HCT116 (cell line): ENCODE measurements around the gene RENBP. TPM values are rescaled to one million over a fixed set of nuclear protein-coding genes. Genes with fewer than 3 reads are reported as not detected.

Experiments used
- ATAC-seq: fragments of 200-7000 bp; cut with Tn5 transposase; 2 replicates; pipeline ENCODE4 v1.9.1; 2020; ENCODE audit warnings: mild to moderate bottlenecking, moderate library complexity
- BruUV-seq: library from RNA; stranded (reverse); fragments of 400-500 nt; replicated peaks from 2 replicates; lab custom pipeline; 2021; lab: Mats Ljungman, UMichigan
- CTCF ChIA-PET: fragments of 300-600 bp; sonication (Branson Sonifier 250); formaldehyde crosslinking; loops from one replicate; lab custom pipeline; 2021; ENCODE audit warnings: antibody characterized with exemption; lab: Charles Lee
- POLR2A ChIA-PET: fragments of 300-600, 350-600 bp; sonication (Branson Sonifier 250); formaldehyde crosslinking; loops from one replicate; lab custom pipeline; 2021; ENCODE audit warnings: antibody characterized with exemption; lab: Charles Lee
- RAD21 ChIA-PET, 2 experiments: fragments of 300-600 bp; sonication (Branson Sonifier 250); formaldehyde crosslinking; loops; one replicate each; lab custom pipeline; 2023; ENCODE audit warnings: low total read pairs in 2 of 2; ENCODE audit not compliant: uncharacterized antibody in 2 of 2, unreplicated experiment in 2 of 2, low non-redundant PET in 1 of 2; lab: Charles Lee
- DNase-seq: peaks from one replicate; pipeline ENCODE4 v3.0.0-alpha.2; 2010; ENCODE audit warnings: low read depth, low spot score
- H2AFZ ChIP-seq: fragments of 200-600 bp; shearing (Covaris generic), sonication (generic); 2 replicates; pipeline ENCODE4 v1.6.1; 2017; ENCODE audit warnings: low read depth, mixed run types, mixed read lengths, antibody characterized with exemption, low read length; ENCODE audit not compliant: poor library complexity, severe bottlenecking
- H3K27ac ChIP-seq: 2 replicates; pipeline ENCODE4 v1.5.1; 2012; ENCODE audit warnings: low read depth, low read length
- H3K27me3 ChIP-seq: fragments of 200-600 bp; sonication (generic); 2 replicates; pipeline ENCODE4 v1.6.1; 2016; ENCODE audit warnings: mixed run types, low read length, mixed read lengths; ENCODE audit not compliant: insufficient read depth
- H3K36me3 ChIP-seq, 2 experiments: fragments of 200-500 bp in 1 of 2; fragments of 200-600 bp in 1 of 2; sonication (Bioruptor generic) in 1 of 2; sonication (generic) in 1 of 2; 2 replicates each; pipeline versions ENCODE4 v1.5.1 to v1.6.1; 2014 to 2016; ENCODE audit warnings: low read length in 2 of 2, inconsistent platforms in 1 of 2, mixed read lengths in 1 of 2, mixed run types in 1 of 2; ENCODE audit not compliant: insufficient read depth in 2 of 2, control insufficient read depth in 1 of 2
- H3K4me1 ChIP-seq, 2 experiments: fragments of 200-600 bp in 1 of 2; sonication (generic) in 1 of 2; 2 replicates each; pipeline versions ENCODE4 v1.5.1 to v1.6.1; 2012 to 2017; ENCODE audit warnings: low read length in 2 of 2, inconsistent platforms in 1 of 2, mild to moderate bottlenecking in 1 of 2, mixed read lengths in 1 of 2, mixed run types in 1 of 2, moderate library complexity in 1 of 2; ENCODE audit not compliant: insufficient read depth in 2 of 2, control insufficient read depth in 1 of 2
- H3K4me2 ChIP-seq: fragments of 200-600 bp; sonication (generic); 2 replicates; pipeline ENCODE4 v1.6.1; 2017; ENCODE audit warnings: mixed run types, low read length, mixed read lengths
- H3K4me3 ChIP-seq, 2 experiments: fragments of 200-600 bp in 1 of 2; sonication (generic) in 1 of 2; replicated peaks in 1 of 2; 2 replicates each; pipeline ENCODE4 v1.5.1; 2011 to 2016; ENCODE audit warnings: low read length in 2 of 2, control low read depth in 1 of 2, low read depth in 1 of 2, mild to moderate bottlenecking in 1 of 2, mixed read lengths in 1 of 2, mixed run types in 1 of 2
- H3K79me2 ChIP-seq: fragments of 200-600 bp; sonication (generic); 2 replicates; pipeline ENCODE4 v1.6.1; 2017; ENCODE audit warnings: mild to moderate bottlenecking, mixed run types, low read length, moderate library complexity, mixed read lengths; ENCODE audit not compliant: insufficient read depth
- H3K9ac ChIP-seq: fragments of 200-600 bp; sonication (generic); 2 replicates; pipeline ENCODE4 v1.6.1; 2016; ENCODE audit warnings: low read length, mixed read lengths
- H3K9me2 ChIP-seq: fragments of 200-600 bp; sonication (generic), shearing (Covaris generic); 2 replicates; pipeline ENCODE4 v1.6.1; 2017; ENCODE audit warnings: mixed run types, mild to moderate bottlenecking, moderate library complexity; ENCODE audit not compliant: insufficient read depth
- H3K9me3 ChIP-seq, 2 experiments: fragments of 200-500 bp in 1 of 2; fragments of 200-600 bp in 1 of 2; sonication (Bioruptor generic) in 1 of 2; sonication (generic) in 1 of 2; 2 replicates each; pipeline ENCODE4 v1.6.1; 2014 to 2017; ENCODE audit warnings: low read length in 2 of 2, mixed read lengths in 2 of 2, inconsistent platforms in 1 of 2, low read depth in 1 of 2, mild to moderate bottlenecking in 1 of 2, mixed run types in 1 of 2, moderate library complexity in 1 of 2; ENCODE audit not compliant: control insufficient read depth in 1 of 2, insufficient read depth in 1 of 2
- H4K20me1 ChIP-seq: fragments of 200-600 bp; sonication (generic), shearing (Covaris generic); 2 replicates; pipeline ENCODE4 v1.6.1; 2017; ENCODE audit warnings: mixed run types, mild to moderate bottlenecking, moderate library complexity; ENCODE audit not compliant: insufficient read depth
- CEBPB ChIP-seq: IDR thresholded peaks from 2 replicates; pipeline ENCODE4 v1.6.1; 2012; ENCODE audit warnings: low read depth
- FOSL1 ChIP-seq: IDR thresholded peaks from 2 replicates; pipeline ENCODE4 v1.6.1; 2012; ENCODE audit warnings: low read depth
- POLR2A ChIP-seq: IDR thresholded peaks from 2 replicates; pipeline ENCODE4 v1.7.0; 2011; ENCODE audit warnings: borderline replicate concordance; ENCODE audit not compliant: insufficient read depth, insufficient read length; ENCODE audit errors: extremely low read depth
- POLR2AphosphoS5 ChIP-seq: IDR thresholded peaks from 2 replicates; pipeline ENCODE4 v1.6.1; 2011; ENCODE audit warnings: mild to moderate bottlenecking, low read depth, low read length, moderate library complexity
- REST ChIP-seq: IDR thresholded peaks from 2 replicates; pipeline ENCODE4 v1.6.1; 2012; ENCODE audit warnings: low read depth
- SP1 ChIP-seq: IDR thresholded peaks from 2 replicates; pipeline ENCODE4 v1.6.1; 2012; ENCODE audit warnings: low read depth
- YY1 ChIP-seq: IDR thresholded peaks from 2 replicates; pipeline ENCODE4 v1.6.1; 2011; ENCODE audit warnings: low read length, low read depth, moderate library complexity, mild to moderate bottlenecking; ENCODE audit not compliant: insufficient replicate concordance; ENCODE audit errors: extremely low read depth
- intact Hi-C: fragments of 100-400 bp; cut with micrococcal nuclease; formaldehyde crosslinking; loops from 2 replicates; pipeline ENCODE4 v1.10.0; 2022
- total RNA-seq: library from RNA; stranded (reverse); gene quantifications from one replicate; pipeline ENCODE4 v1.2.1, GENCODE V29; 2021; ENCODE audit not compliant: unreplicated experiment

The RENBP gene
- total RNA-seq, 1 experiment from 2014 or later: 1.3 TPM

DNA sequence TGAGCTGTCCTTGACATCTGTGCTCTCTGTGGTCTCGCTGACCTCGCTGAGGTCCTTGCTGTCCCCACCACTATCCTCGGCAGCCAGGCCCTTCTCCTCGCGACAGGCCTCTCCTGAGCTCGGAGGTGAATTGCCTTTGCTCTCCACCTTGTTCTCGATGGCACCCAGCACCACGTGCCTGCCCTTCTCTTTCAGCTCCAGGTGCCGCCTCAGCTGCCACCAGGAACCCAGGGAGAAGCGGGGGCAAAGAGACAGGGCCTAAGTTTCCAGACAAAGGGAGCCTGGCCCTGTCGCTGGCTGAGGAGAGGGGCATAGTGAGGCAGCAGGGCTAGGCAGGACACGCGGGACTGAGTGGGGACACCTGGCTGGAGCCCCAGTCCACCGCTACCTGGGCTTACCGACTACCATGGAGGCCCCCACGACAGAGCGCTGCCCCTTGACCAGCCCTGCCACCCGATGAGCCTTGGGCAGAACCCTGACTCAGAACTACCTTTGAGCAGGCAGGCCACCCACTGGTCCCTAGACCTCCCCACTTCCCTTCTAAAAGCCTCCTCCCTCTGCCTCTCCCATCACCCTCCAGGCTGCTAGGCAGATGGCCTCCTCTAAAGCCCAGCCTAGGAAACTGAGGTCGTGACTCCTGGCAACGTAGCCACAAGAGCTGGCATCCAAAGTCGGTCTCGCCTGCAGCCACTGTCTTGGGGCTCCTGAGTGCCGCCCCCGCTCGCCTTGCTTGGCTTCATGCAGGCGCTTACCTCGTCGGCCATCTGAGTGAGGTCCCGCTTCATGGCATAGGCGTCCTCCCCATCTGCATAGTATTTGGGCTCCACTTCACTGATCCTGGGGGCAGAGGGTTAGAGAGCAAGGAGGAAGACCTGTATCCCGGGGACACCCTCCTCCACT lies 14.2 kb downstream of the RENBP start:
- BruUV-seq: no TSS peak
- POLR2A ChIA-PET: no interaction called here

More for the DNA sequence above, 14.2 kb downstream of the RENBP start:
- ChIA-PET RAD21 (no interaction called here), CTCF (interaction anchor here (1.4 kb wide), 1 partner anchor 17 kb away, joined by 3 read pairs; no protein-coding TSS in a partner anchor)
- TF ChIP-seq POLR2A (no peak), FOSL1 (no peak), SP1 (no peak), POLR2AphosphoS5 (no peak), CEBPB (no peak), YY1 (no peak), REST (no peak)
- no peaks in the 10 kb centered on the region for H3K27me3 ChIP-seq
- H3K36me3 ChIP-seq: peaks cover 0 to 5% of the 10 kb centered on the region in 2 experiments; a peak in 2 of 4 replicates
- no peak overlapping the region for H3K9ac ChIP-seq
- peaks cover 36% of the 10 kb centered on the region for H3K79me2 ChIP-seq
- H4K20me1 ChIP-seq: no peaks in the 10 kb centered on the region
- ATAC-seq (no peak), DNase-seq (no peak)
- H3K4me1 ChIP-seq: peaks cover 16 to 35% of the 10 kb centered on the region in 2 experiments
- H3K4me2 ChIP-seq: no peak overlapping the region
- peak overlapping the region; percentile 62 for H3K27ac ChIP-seq
- no peak overlapping the region for H2AFZ ChIP-seq
- no peaks in the 10 kb centered on the region for H3K9me2 ChIP-seq
- no peaks in the 10 kb centered on the region for H3K9me3 ChIP-seq
- intact Hi-C loops: no loop called here
- H3K4me3 ChIP-seq: no peak overlapping the region
